Nephron (organoid): ENCODE data around the gene ARAP2.
"Not testable (repeated sequence)": the region's sequence is repeated elsewhere in the genome, so short reads cannot be mapped to it uniquely, and the experiment has no call there.

ENCODE experiments used
- H3K27ac Mint-ChIP-seq, 3 experiments: 2 replicates each; pipeline ENCODE4 v1.8.0; 2020; ENCODE audit warnings: mixed read lengths in 3 of 3, mild to moderate bottlenecking in 2 of 3, moderate library complexity in 1 of 3
- H3K27me3 Mint-ChIP-seq: 2 replicates; pipeline ENCODE4 v1.8.0; 2021; ENCODE audit warnings: low read depth, mild to moderate bottlenecking, moderate library complexity, mixed read lengths
- H3K36me3 Mint-ChIP-seq: 2 replicates; pipeline ENCODE4 v1.8.0; 2020; ENCODE audit warnings: low read depth, mixed read lengths
- H3K4me1 Mint-ChIP-seq: 2 replicates; pipeline ENCODE4 v1.8.0; 2020; ENCODE audit warnings: mixed read lengths
- H3K4me3 Mint-ChIP-seq, 3 experiments: 2 replicates each; pipeline ENCODE4 v1.8.0; 2020; ENCODE audit warnings: mild to moderate bottlenecking in 3 of 3, mixed read lengths in 3 of 3, moderate library complexity in 2 of 3
- H3K9me3 Mint-ChIP-seq: 2 replicates; pipeline ENCODE4 v1.8.0; 2020; ENCODE audit warnings: mixed read lengths
- TF ChIP-seq, protein P1 (sequence below), 3 experiments: fragments of 200-600 bp; sonication (generic); IDR thresholded peaks; one replicate each; pipeline ENCODE4 v1.5.0; 2021; ENCODE audit warnings: antibody characterized with exemption in 3 of 3; ENCODE audit not compliant: unreplicated experiment in 3 of 3

ARAP2 gene

GRCh38 chr4:36183232-36183631, 61.1 kb downstream of the ARAP2 start:
- Mint-ChIP-seq H3K27me3 (no peaks in the 10 kb centered on the region), H3K9me3 (no peaks in the 10 kb centered on the region)

GRCh38 chr4:36182315-36182714, 62.0 kb downstream of the ARAP2 start:
- not testable (repeated sequence) for H3K9me3 Mint-ChIP-seq, H3K27ac Mint-ChIP-seq, H3K4me1 Mint-ChIP-seq, H3K36me3 Mint-ChIP-seq, H3K27me3 Mint-ChIP-seq, H3K4me3 Mint-ChIP-seq

More at GRCh38 chr4:36183232-36183631, 61.1 kb downstream of the ARAP2 start:
- Mint-ChIP-seq H3K36me3 (no peaks in the 10 kb centered on the region), H3K4me3 (no peak overlapping the region), H3K4me1 (no peaks in the 10 kb centered on the region), H3K27ac (no peak overlapping the region)
- TF ChIP-seq, protein P1, sequence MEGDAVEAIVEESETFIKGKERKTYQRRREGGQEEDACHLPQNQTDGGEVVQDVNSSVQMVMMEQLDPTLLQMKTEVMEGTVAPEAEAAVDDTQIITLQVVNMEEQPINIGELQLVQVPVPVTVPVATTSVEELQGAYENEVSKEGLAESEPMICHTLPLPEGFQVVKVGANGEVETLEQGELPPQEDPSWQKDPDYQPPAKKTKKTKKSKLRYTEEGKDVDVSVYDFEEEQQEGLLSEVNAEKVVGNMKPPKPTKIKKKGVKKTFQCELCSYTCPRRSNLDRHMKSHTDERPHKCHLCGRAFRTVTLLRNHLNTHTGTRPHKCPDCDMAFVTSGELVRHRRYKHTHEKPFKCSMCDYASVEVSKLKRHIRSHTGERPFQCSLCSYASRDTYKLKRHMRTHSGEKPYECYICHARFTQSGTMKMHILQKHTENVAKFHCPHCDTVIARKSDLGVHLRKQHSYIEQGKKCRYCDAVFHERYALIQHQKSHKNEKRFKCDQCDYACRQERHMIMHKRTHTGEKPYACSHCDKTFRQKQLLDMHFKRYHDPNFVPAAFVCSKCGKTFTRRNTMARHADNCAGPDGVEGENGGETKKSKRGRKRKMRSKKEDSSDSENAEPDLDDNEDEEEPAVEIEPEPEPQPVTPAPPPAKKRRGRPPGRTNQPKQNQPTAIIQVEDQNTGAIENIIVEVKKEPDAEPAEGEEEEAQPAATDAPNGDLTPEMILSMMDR (IDR thresholded peaks at IDR 0.05; ENCODE audit: unreplicated experiment in 3 of 3), result no peak

GRCh38 chr4:36180206-36180605, 64.1 kb downstream of the ARAP2 start:
- no peaks in the 10 kb centered on the region for H3K9me3 Mint-ChIP-seq
- no peaks in the 10 kb centered on the region for H3K4me1 Mint-ChIP-seq
- H3K27ac Mint-ChIP-seq, result no peak overlapping the region

DNA sequence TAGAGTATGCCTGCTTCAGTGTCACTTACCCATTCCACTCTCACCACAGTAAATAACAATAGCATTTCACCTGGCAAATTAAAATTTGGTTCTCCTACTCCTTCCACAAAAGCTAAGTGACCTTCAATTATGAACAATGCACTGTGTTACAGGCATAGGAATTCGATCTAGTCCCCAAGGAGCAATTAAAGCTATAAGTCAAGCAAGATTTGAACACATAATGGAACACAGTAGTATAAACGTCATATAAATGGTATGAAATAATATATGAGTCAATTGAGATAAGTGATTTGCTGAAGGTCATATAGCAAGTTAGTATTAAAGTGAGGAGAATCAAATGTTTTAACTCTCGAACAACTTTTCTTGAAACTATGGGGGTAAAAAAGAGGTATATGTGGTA, 65.8 kb downstream of the ARAP2 start:
- Mint-ChIP-seq H3K27me3 (no peaks in the 10 kb centered on the region), H3K4me3 (no peak overlapping the region), H3K27ac (no peak overlapping the region), H3K4me1 (no peaks in the 10 kb centered on the region), H3K9me3 (no peaks in the 10 kb centered on the region), H3K36me3 (no peaks in the 10 kb centered on the region)
- TF ChIP-seq, protein P1 (IDR thresholded peaks at IDR 0.05; ENCODE audit: unreplicated experiment in 3 of 3), result no peak

More at GRCh38 chr4:36180206-36180605, 64.1 kb downstream of the ARAP2 start:
- Mint-ChIP-seq H3K4me3 (no peak overlapping the region), H3K27me3 (no peaks in the 10 kb centered on the region), H3K36me3 (no peaks in the 10 kb centered on the region)
- TF ChIP-seq, protein P1 (IDR thresholded peaks at IDR 0.05; ENCODE audit: unreplicated experiment in 3 of 3), result no peak

- no peak overlapping the region for H3K27ac Mint-ChIP-seq
- no peaks in the 10 kb centered on the region for H3K9me3 Mint-ChIP-seq
- TF ChIP-seq, protein P1 (IDR thresholded peaks at IDR 0.05; ENCODE audit: unreplicated experiment in 3 of 3), result no peak
- no peak overlapping the region for H3K4me3 Mint-ChIP-seq
- no peaks in the 10 kb centered on the region for H3K4me1 Mint-ChIP-seq
- H3K36me3 Mint-ChIP-seq, result no peaks in the 10 kb centered on the region
- no peaks in the 10 kb centered on the region for H3K27me3 Mint-ChIP-seq
Observed at GRCh38 chr4:36177946-36178345, 66.4 kb downstream of the ARAP2 start.

DNA sequence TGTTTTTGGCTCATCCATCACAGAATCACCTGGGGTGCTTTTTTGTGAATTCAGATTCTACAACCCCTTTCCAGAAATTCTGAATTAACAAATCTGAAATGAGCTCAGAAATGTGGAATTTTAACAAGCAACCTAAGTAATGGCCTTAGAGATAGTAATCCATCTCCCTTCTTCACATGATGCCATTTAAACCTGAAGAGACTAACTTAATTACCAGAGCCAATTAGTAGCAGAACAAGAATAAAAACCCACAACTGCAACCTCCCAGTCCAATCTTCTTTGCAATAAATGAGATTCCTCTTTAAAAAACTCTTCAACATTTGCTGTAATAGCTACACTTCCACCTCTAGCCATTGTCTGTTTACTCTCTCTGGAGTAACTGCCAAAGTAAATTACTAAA, 69.7 kb downstream of the ARAP2 start:
- TF ChIP-seq, protein P1 (IDR thresholded peaks at IDR 0.05; ENCODE audit: unreplicated experiment in 3 of 3), result no peak
- Mint-ChIP-seq H3K27me3 (no peaks in the 10 kb centered on the region), H3K27ac (no peak overlapping the region), H3K36me3 (no peaks in the 10 kb centered on the region), H3K9me3 (no peaks in the 10 kb centered on the region), H3K4me1 (no peaks in the 10 kb centered on the region), H3K4me3 (no peak overlapping the region)
